C4-2B (cell line): ENCODE measurements around the gene EXO5.
A peak's percentile ranks its signal among the peaks of the same experiment; 100 is the strongest.
"Not testable (repeated sequence)": the region's sequence is repeated elsewhere in the genome, so short reads cannot be mapped to it uniquely, and the experiment has no call there.

Source experiments
- H3K27ac ChIP-seq: fragments of 450-650 bp; 2 replicates; pipeline ENCODE4 v1.5.1; 2017
- ZFX ChIP-seq: fragments of 450-650 bp; IDR thresholded peaks from 2 replicates; pipeline ENCODE4 v1.6.1; 2017
- TF ChIP-seq, protein P1 (sequence below): fragments of 450-650 bp; conservative IDR thresholded peaks from 2 replicates; pipeline ENCODE4 v1.5.1; 2017; ENCODE audit warnings: mild to moderate bottlenecking

EXO5 gene

DNA sequence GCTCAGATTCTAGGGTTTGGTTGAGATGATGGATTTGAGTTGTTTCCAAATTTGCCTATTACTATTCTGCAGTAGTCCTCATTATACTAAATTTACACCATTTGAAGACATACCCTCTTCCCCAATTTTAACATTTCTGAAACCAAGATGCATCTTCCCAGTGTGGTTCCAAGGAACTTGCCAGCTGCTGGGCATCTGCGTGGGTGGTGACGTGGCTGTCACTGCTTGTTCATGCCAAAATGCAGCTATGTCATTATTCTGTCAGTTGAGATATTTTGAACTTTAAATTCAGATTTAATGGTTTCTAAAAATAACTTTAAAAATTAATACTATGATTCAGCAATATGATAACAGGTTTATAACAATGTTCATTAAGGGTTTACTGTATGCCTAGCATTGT lies 30.3 kb upstream of the EXO5 start:
- TF ChIP-seq, protein P1, sequence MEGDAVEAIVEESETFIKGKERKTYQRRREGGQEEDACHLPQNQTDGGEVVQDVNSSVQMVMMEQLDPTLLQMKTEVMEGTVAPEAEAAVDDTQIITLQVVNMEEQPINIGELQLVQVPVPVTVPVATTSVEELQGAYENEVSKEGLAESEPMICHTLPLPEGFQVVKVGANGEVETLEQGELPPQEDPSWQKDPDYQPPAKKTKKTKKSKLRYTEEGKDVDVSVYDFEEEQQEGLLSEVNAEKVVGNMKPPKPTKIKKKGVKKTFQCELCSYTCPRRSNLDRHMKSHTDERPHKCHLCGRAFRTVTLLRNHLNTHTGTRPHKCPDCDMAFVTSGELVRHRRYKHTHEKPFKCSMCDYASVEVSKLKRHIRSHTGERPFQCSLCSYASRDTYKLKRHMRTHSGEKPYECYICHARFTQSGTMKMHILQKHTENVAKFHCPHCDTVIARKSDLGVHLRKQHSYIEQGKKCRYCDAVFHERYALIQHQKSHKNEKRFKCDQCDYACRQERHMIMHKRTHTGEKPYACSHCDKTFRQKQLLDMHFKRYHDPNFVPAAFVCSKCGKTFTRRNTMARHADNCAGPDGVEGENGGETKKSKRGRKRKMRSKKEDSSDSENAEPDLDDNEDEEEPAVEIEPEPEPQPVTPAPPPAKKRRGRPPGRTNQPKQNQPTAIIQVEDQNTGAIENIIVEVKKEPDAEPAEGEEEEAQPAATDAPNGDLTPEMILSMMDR: no peak
- TF ChIP-seq ZFX: no peak
- H3K27ac ChIP-seq: no peak overlapping the region

DNA sequence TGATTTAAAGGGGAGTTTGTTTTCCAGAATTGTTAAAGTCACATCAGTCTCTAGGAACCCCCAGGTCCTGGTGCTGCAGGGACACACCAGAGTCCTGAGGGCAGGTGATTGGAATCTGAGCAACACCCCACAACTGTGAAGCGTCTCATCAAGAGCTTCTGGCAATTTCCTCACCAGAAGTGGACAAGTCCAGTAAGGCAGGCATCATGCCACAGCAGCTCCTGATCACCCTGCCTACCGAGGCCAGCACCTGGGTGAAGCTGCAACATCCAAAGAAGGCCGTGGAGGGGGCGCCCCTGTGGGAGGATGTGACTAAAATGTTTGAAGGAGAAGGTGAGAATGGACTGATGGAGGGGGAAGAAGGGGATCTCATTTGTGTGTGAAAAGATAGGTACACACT lies 29.4 kb upstream of the EXO5 start:
- no peak overlapping the region for H3K27ac ChIP-seq
- TF ChIP-seq, protein P1: no peak
- no peak for TF ChIP-seq ZFX

DNA sequence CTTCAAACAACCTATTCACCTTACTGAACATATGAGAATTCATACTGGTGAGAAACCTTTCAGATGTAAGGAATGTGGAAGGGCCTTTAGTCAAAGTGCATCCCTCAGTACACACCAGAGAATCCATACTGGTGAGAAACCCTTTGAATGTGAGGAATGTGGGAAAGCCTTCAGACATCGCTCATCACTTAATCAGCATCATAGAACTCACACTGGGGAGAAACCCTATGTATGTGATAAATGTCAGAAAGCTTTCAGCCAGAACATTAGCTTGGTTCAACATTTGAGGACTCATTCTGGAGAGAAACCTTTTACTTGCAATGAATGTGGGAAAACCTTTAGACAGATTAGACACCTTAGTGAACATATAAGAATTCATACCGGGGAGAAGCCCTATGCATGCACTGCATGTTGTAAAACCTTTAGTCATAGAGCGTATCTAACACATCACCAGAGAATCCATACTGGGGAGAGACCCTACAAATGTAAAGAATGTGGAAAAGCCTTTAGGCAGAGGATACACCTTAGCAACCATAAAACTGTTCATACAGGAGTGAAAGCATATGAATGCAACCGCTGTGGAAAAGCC lies 13.2 kb upstream of the EXO5 start:
- TF ChIP-seq, protein P1: no peak
- TF ChIP-seq ZFX: no peak
- H3K27ac ChIP-seq: no peak overlapping the region

DNA sequence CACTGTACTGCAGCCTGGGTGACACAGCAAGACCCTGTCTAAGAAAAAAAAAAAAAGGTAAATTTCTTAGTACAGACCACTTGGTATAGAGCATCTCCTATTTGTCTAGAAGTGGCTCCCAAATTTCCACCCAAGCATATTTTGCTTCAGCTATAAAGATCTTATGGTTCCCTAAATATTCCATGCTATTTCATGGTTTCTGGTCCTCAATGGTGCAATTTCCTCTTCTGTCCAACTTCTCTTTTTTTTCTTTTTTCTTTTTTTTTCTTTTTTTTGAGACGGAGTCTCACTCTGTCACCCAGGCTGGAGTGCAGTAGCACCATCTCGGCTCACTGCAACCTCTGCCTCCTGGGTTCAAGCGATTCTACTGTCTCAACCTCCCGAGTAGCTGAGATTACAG lies 5.9 kb upstream of the EXO5 start:
- H3K27ac ChIP-seq: not testable (repeated sequence)

DNA sequence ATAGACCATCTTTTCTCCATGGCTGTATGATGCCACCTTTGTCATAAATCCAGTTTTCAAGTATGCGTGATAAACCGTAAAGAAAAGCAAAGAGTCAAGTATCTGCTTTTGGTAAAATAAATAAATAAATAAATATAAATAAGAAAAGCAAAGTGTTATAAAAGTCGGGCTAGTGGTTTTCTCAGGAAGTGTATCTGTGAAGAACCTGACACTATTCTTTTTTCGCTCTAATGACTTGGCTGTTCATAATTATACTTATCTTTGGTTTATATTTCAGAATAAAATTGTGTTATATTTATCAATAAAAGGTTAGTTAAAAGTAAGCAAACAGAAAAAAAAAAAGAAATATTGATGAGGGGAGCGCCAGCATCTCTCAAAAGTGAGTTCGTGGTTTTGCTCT lies 594 bp upstream of the EXO5 start:
- TF ChIP-seq, protein P1: no peak
- no peak for TF ChIP-seq ZFX
- peak overlapping the region; percentile 53; the same call in 1 of the 2 replicates for H3K27ac ChIP-seq

DNA sequence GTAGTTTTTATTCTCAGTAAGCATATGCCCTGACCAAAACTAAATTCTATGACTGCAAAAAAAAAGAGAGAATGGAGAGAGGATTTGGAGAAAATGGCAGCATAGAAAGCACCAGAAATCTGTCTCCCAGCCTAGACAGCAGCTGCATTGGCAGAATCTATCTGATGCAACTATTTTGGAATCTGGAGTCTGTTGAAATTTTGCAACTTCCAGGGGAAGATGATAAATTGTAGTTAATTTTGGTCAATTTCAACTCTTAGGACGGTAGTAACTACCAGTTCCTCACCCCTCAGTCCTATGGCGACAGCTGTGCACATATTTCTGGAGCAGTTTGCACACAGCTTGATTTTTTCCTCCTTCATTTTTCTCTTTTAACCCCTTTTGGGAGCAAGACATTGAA lies 10.9 kb downstream of the EXO5 start:
- TF ChIP-seq ZFX: no peak

DNA sequence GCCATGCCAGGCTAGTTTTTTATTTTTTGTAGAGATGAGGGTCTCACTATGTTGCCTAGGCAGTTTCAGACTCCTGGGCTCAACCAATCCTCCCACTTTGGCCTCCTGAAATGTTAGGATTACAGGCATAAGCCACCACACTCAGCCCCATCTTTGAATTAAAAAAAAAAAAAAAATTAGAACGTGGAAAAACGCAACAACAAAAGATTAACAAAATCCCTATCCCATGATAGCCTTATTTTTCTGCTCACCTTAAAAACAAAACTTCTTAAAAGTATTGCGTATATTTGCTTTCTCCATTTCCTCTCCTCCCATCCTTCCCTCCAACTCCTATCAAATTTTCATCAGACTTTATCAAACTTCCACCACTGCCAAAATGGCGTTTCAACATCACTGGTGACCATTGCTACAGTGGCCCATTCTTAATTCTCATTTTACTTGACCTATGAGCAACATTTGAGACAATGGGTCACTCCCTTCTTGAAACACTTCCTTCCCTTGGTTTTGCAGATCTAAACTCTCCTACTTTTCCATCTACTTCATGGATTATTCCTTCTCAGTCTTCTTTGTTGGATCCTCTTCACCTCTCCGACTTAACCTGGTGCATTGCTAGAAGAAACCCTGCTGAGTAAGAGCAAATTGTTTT lies 22.3 kb downstream of the EXO5 start:
- peak overlapping the region; percentile 72 for H3K27ac ChIP-seq
- TF ChIP-seq ZFX: no peak
- TF ChIP-seq, protein P1: no peak

More for the DNA sequence above, 10.9 kb downstream of the EXO5 start:
- H3K27ac ChIP-seq: no peak overlapping the region

DNA sequence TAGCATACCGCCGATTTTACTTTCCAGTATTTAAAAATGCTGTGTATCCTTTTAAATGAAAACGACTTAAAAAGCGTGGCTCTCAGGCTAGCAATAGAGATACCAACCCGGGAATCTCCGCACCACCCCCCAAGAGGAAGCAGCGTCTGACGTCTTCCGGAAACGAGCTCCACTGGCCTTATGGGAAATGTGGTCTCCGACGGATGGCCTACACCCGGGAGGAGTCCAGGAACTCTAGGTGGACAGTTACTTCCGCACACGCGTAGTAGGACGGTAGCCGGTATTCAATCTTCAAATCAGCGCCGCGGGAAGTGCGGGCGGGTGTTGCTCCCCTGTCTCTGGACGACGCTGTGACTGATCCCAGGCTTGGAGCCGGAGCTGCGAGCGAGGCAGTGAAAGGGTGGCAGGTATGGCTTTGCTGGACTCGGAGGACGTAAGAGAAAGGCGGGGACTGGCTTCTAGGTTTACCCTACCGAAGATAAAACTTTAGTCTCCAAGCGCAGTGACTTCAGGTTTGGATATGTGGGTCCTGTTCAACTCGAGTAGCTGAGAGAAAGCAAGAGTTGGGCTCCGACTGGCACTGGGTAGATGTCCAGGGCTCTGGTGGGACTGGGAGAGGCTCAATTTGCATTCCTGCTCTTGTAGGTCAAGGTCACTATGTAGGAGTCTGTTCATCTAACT lies 23.0 kb downstream of the EXO5 start, which contains the start of gene ZNF684:
Gene ZNF684 (plus strand): TSS at position 257 of the 681 bp plus-strand sequence. CDS start 1,530 bp downstream, outside the sequence.
- TF ChIP-seq, protein P1: no peak
- no peak for TF ChIP-seq ZFX
- H3K27ac ChIP-seq: peak within 1 kb of the TSS; percentile 72
